ENCODE measurements around the gene LRP3.

The LRP3 gene

GRCh38 chr19:33215438-33216197 lies 21.5 kb downstream of the LRP3 start:
- no peaks in the 10 kb centered on the region for H3K4me1 ChIP-seq (ENCODE audit: control insufficient read depth, low read length)
- H3K9me3 ChIP-seq (ENCODE audit: control insufficient read depth, insufficient read depth, low read length), result no peaks in the 10 kb centered on the region
- no peaks in the 10 kb centered on the region for H3K79me2 ChIP-seq (ENCODE audit: control insufficient read depth, low read length)
- no peaks in the 10 kb centered on the region for H3K27me3 ChIP-seq (ENCODE audit: control insufficient read depth, low read length)
- H3K4me3 ChIP-seq (ENCODE audit: low read length), result no peak overlapping the region
- H4K20me1 ChIP-seq (ENCODE audit: control insufficient read depth, insufficient read depth, low read depth, low read length), result no peaks in the 10 kb centered on the region
- no peak overlapping the region for H3K27ac ChIP-seq (ENCODE audit: low read depth, low read length)
- H3K9me2 ChIP-seq (replicated peaks; ENCODE audit: control insufficient read depth, low read length), result no peaks in the 10 kb centered on the region
- no peaks in the 10 kb centered on the region for H3F3A ChIP-seq (ENCODE audit: control insufficient read depth, insufficient read depth)
- no peak for TF ChIP-seq EZH2phosphoT487 (IDR thresholded peaks at IDR 0.05; ENCODE audit: borderline replicate concordance, low read length)
- no peak for TF ChIP-seq CTCF (IDR thresholded peaks at IDR 0.05; ENCODE audit: low read depth, low read length, poor library complexity, severe bottlenecking)
- H3K4me2 ChIP-seq (ENCODE audit: low read length), result no peak overlapping the region
- H3K36me3 ChIP-seq (ENCODE audit: control insufficient read depth, low read length), result no peaks in the 10 kb centered on the region

GRCh38 chr19:33216198-33216830 lies 22.2 kb downstream of the LRP3 start:
- Histone ChIP-seq H3K27me3 (ENCODE audit: control insufficient read depth, low read length) (no peaks in the 10 kb centered on the region), H3K4me1 (ENCODE audit: control insufficient read depth, low read length) (no peaks in the 10 kb centered on the region), H3K9me2 (replicated peaks; ENCODE audit: control insufficient read depth, low read length) (no peaks in the 10 kb centered on the region), H3K4me2 (ENCODE audit: low read length) (no peak overlapping the region), H3K36me3 (ENCODE audit: control insufficient read depth, low read length) (no peaks in the 10 kb centered on the region), H4K20me1 (ENCODE audit: control insufficient read depth, insufficient read depth, low read depth, low read length) (no peaks in the 10 kb centered on the region), H3K4me3 (ENCODE audit: low read length) (no peak overlapping the region), H3K9me3 (ENCODE audit: control insufficient read depth, insufficient read depth, low read length) (no peaks in the 10 kb centered on the region), H3K27ac (ENCODE audit: low read depth, low read length) (no peak overlapping the region), H3K79me2 (ENCODE audit: control insufficient read depth, low read length) (no peaks in the 10 kb centered on the region), H3F3A (ENCODE audit: control insufficient read depth, insufficient read depth) (no peaks in the 10 kb centered on the region)
- TF ChIP-seq EZH2phosphoT487 (IDR thresholded peaks at IDR 0.05; ENCODE audit: borderline replicate concordance, low read length) (no peak), CTCF (IDR thresholded peaks at IDR 0.05; ENCODE audit: low read depth, low read length, poor library complexity, severe bottlenecking) (no peak)

GRCh38 chr19:33217881-33218280 lies 23.8 kb downstream of the LRP3 start:
- Histone ChIP-seq H3K4me1 (ENCODE audit: control insufficient read depth, low read length) (no peaks in the 10 kb centered on the region), H3K27ac (ENCODE audit: low read depth, low read length) (no peak overlapping the region), H3K4me2 (ENCODE audit: low read length) (no peak overlapping the region), H3F3A (ENCODE audit: control insufficient read depth, insufficient read depth) (no peaks in the 10 kb centered on the region), H3K27me3 (ENCODE audit: control insufficient read depth, low read length) (no peaks in the 10 kb centered on the region), H4K20me1 (ENCODE audit: control insufficient read depth, insufficient read depth, low read depth, low read length) (no peaks in the 10 kb centered on the region), H3K36me3 (ENCODE audit: control insufficient read depth, low read length) (no peaks in the 10 kb centered on the region), H3K79me2 (ENCODE audit: control insufficient read depth, low read length) (no peaks in the 10 kb centered on the region), H3K4me3 (ENCODE audit: low read length) (no peak overlapping the region), H3K9me3 (ENCODE audit: control insufficient read depth, insufficient read depth, low read length) (no peaks in the 10 kb centered on the region), H3K9me2 (replicated peaks; ENCODE audit: control insufficient read depth, low read length) (no peaks in the 10 kb centered on the region)
- TF ChIP-seq EZH2phosphoT487 (IDR thresholded peaks at IDR 0.05; ENCODE audit: borderline replicate concordance, low read length) (no peak), CTCF (IDR thresholded peaks at IDR 0.05; ENCODE audit: low read depth, low read length, poor library complexity, severe bottlenecking) (no peak)

Measured in DOHH2 (cell line).